Measurements from ENCODE around the gene ARHGAP12. TPM values are rescaled to one million over a fixed set of nuclear protein-coding genes. Genes with fewer than 3 reads are reported as not detected.

ARHGAP12 gene
- total and polyA plus RNA-seq, 2 donors (not counting 3 experiments of a cell fraction or from before 2014, with no cell fraction given), result 5.8 to 19.3 TPM

- H3K27me3 ChIP-seq (ENCODE audit: control insufficient read depth in 2 of 2, insufficient read depth in 2 of 2, low read length in 2 of 2), result no peaks in the 10 kb centered on the region
- no TSS peak for BruUV-seq (replicated peaks)
- ChIA-PET CTCF (no interaction called here), POLR2A (no interaction called here)
- intact Hi-C loops (cut with micrococcal nuclease) (no loop called here), dilution Hi-C loops (cut with MboI; ENCODE audit: extremely low pct_ligation_motif_present, low sequenced_read_pairs) (no loop called here)
- no peaks in the 10 kb centered on the region for H4K20me1 ChIP-seq (replicated peaks; ENCODE audit: control insufficient read depth, extremely low read depth, insufficient read depth, low read length)
- H3K9me1 ChIP-seq (replicated peaks; ENCODE audit: control insufficient read depth, extremely low read depth, insufficient read depth, low read length), result no peaks in the 10 kb centered on the region
- H3K4me2 ChIP-seq (ENCODE audit: insufficient read depth, low read length), result no peak overlapping the region
- no peaks in the 10 kb centered on the region for H3K4me1 ChIP-seq (ENCODE audit: control insufficient read depth, extremely low read depth, insufficient read depth, low read length)
- H3K36me3 ChIP-seq (ENCODE audit: control insufficient read depth in 2 of 2, extremely low read depth in 1 of 2, insufficient read depth in 2 of 2, low read length in 2 of 2), result no peaks in the 10 kb centered on the region
- H3K9me3 ChIP-seq (replicated peaks; ENCODE audit: control insufficient read depth, insufficient read depth, low read length), result no peaks in the 10 kb centered on the region
- H3K79me2 ChIP-seq (ENCODE audit: control insufficient read depth, insufficient read depth, low read length), result no peaks in the 10 kb centered on the region
- TF ChIP-seq EZH2 (IDR thresholded peaks at IDR 0.05; ENCODE audit: borderline replicate concordance, low read depth, low read length, severe bottlenecking) (no peak), MYC (IDR thresholded peaks at IDR 0.05; ENCODE audit: low read depth, low read length) (no peak), GATA2 (IDR thresholded peaks at IDR 0.05; ENCODE audit: insufficient read depth, insufficient read length, low read depth, low read length) (no peak), POLR2AphosphoS5 (IDR thresholded peaks at IDR 0.05; ENCODE audit: insufficient read depth, low read depth, low read length) (no peak)
- FAIRE-seq, result no peak
- no peak overlapping the region for H3K27ac ChIP-seq (ENCODE audit: insufficient read depth, low read depth, low read length)
- H3K9ac ChIP-seq (replicated peaks; ENCODE audit: extremely low read depth, insufficient read depth, low read length), result no peak overlapping the region
- DNase-seq (ENCODE audit: low read depth, low spot score), result no peak
- no peak overlapping the region for H3K4me3 ChIP-seq (replicated peaks in 1 of 3; ENCODE audit: insufficient read depth in 1 of 3, low read depth in 1 of 3, low read length in 3 of 3)
- no peak overlapping the region for H2AFZ ChIP-seq (ENCODE audit: low read depth, low read length)
These were observed 109.2 kb downstream of the ARHGAP12 start for GRCh38 chr10:31819391-31819820.

- no TSS peak for BruUV-seq (replicated peaks)
- no peak overlapping the region for H3K27ac ChIP-seq (ENCODE audit: insufficient read depth, low read depth, low read length)
- H3K36me3 ChIP-seq (ENCODE audit: control insufficient read depth in 2 of 2, extremely low read depth in 1 of 2, insufficient read depth in 2 of 2, low read length in 2 of 2), result peaks cover 0 to 2% of the 10 kb centered on the region in 2 experiments
- no peak for DNase-seq (ENCODE audit: low read depth, low spot score)
- intact Hi-C loops (cut with micrococcal nuclease), result no loop called here
- H3K4me1 ChIP-seq (ENCODE audit: control insufficient read depth, extremely low read depth, insufficient read depth, low read length), result no peaks in the 10 kb centered on the region
- no peak overlapping the region for H3K9ac ChIP-seq (replicated peaks; ENCODE audit: extremely low read depth, insufficient read depth, low read length)
- H3K4me2 ChIP-seq (ENCODE audit: insufficient read depth, low read length), result no peak overlapping the region
- H3K9me3 ChIP-seq (replicated peaks; ENCODE audit: control insufficient read depth, insufficient read depth, low read length), result no peaks in the 10 kb centered on the region
- POLR2A ChIA-PET, result no interaction called here
- no peaks in the 10 kb centered on the region for H4K20me1 ChIP-seq (replicated peaks; ENCODE audit: control insufficient read depth, extremely low read depth, insufficient read depth, low read length)
- H2AFZ ChIP-seq (ENCODE audit: low read depth, low read length), result no peak overlapping the region
- H3K79me2 ChIP-seq (ENCODE audit: control insufficient read depth, insufficient read depth, low read length), result no peaks in the 10 kb centered on the region
- H3K27me3 ChIP-seq (ENCODE audit: control insufficient read depth in 2 of 2, insufficient read depth in 2 of 2, low read length in 2 of 2), result no peaks in the 10 kb centered on the region
- CTCF ChIA-PET, result interaction anchor here (1.8 to 2.5 kb wide), 2 partner anchors 8 to 10 kb away, joined by 8 to 13 read pairs; no protein-coding TSS in a partner anchor
- TF ChIP-seq CTCF (IDR thresholded peaks at IDR 0.05; ENCODE audit: extremely low read depth in 1 of 2, insufficient read depth in 1 of 2, low read depth in 1 of 2, low read length in 2 of 2), result no peak
- H3K4me3 ChIP-seq (replicated peaks in 1 of 3; ENCODE audit: insufficient read depth in 1 of 3, low read depth in 1 of 3, low read length in 3 of 3), result no peak overlapping the region
- no peaks in the 10 kb centered on the region for H3K9me1 ChIP-seq (replicated peaks; ENCODE audit: control insufficient read depth, extremely low read depth, insufficient read depth, low read length)
- dilution Hi-C loops (cut with MboI; ENCODE audit: extremely low pct_ligation_motif_present, low sequenced_read_pairs), result no loop called here
- FAIRE-seq, result no peak
These were observed 112.3 kb downstream of the ARHGAP12 start for GRCh38 chr10:31816318-31816717.

Data from endothelial cell of umbilical vein (primary cell).